ENCODE measurements around the gene SIX3.

Gene SIX3

DNA sequence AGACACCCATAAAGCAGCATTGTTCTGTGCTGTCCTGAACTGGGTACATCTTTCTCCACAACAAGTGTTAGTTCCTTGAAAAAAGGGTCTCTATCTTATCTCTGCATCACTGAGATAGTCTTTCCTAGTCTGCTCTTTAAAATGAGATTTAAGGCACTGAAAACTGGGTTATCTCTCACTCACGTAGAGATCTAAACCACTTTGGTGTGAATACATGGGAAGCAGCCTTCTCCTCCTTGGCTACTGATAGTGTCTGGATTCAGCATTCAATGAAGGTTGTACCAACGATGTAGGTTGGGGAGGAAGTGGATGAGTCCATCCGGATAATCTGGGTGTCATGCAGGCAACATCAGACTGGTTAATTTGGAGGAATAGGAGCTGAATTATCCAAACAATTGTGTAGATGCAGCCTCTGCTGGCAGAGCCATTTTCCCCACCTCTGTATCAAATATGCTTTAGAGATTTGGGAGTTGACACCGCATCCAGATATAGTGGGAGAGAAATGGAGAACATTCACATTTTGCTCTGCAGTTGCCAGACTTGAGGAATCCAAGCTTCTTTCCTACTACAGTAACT is 15.9 kb upstream of the SIX3 start:
- H3K4me3 ChIP-seq: no peak overlapping the region
- in situ Hi-C loops (cut with MboI; ENCODE audit: low sequenced_read_pairs): no loop called here
- no peaks in the 10 kb centered on the region for H3K27me3 ChIP-seq (ENCODE audit: low read depth)
- peaks cover 19% of the 10 kb centered on the region for H3K4me1 ChIP-seq
- no peaks in the 10 kb centered on the region for H3K9me3 ChIP-seq
- no peaks in the 10 kb centered on the region; the same call in 1 of the 2 replicates for H3K36me3 ChIP-seq (replicated peaks)
- DNase-seq (ENCODE audit: low spot score in 2 of 2): no peak

DNA sequence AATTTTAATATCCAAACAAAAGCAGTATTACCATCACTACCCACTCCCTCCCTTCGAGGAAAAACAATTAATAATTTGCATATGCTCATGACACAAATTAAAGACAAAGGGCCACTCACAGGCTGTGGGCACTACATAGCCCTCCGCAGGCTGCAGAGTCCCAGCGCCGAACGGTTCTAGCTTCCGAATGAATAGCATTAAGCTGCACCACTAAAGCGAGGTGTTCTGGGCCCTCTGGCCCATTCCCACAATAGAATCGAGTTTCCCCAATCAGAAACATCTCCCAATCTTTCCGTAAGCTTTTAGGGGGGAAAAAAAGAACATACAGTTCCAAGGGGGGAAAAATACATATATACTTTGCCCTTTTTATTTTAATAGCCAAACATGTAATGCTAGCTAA is 14.5 kb upstream of the SIX3 start:
- H3K4me1 ChIP-seq: peaks cover 19% of the 10 kb centered on the region
- in situ Hi-C loops (cut with MboI; ENCODE audit: low sequenced_read_pairs): no loop called here
- DNase-seq (ENCODE audit: low spot score in 2 of 2): no peak
- no peaks in the 10 kb centered on the region for H3K27me3 ChIP-seq (ENCODE audit: low read depth)
- H3K4me3 ChIP-seq: no peak overlapping the region
- no peaks in the 10 kb centered on the region for H3K9me3 ChIP-seq
- H3K36me3 ChIP-seq (replicated peaks): no peaks in the 10 kb centered on the region; the same call in 1 of the 2 replicates

DNA sequence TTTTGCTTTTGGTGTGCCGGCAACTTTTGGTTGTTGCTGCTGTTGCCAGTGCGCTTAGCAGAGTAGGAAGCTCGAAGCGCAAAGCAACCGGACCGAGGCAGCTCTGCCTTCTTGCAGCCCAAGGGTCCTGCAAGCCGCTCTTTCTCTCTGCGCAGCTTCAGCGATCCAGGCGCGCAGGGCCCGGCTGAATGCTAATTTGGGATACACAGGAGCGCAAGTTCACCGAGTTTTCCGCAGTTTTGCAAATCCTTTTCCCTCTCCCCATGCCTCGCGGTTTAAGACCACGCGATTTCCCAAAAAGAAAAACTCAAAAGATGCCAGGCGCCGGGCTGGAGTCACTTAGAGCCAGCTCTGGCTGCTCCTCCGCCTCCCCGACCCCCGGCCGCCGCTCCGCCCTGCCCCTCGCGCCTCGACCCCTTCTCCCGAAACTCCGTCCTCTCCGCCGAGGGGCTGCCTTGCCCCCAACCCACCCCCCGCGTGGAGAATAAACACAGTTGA is 13.5 kb upstream of the SIX3 start:
- Histone ChIP-seq H3K27me3 (ENCODE audit: low read depth) (no peaks in the 10 kb centered on the region), H3K9me3 (no peaks in the 10 kb centered on the region), H3K36me3 (replicated peaks) (no peaks in the 10 kb centered on the region; the same call in 1 of the 2 replicates), H3K4me1 (peaks cover 19% of the 10 kb centered on the region), H3K4me3 (no peak overlapping the region)
- DNase-seq (ENCODE audit: low spot score in 2 of 2): no peak
- in situ Hi-C loops (cut with MboI; ENCODE audit: low sequenced_read_pairs): no loop called here

DNA sequence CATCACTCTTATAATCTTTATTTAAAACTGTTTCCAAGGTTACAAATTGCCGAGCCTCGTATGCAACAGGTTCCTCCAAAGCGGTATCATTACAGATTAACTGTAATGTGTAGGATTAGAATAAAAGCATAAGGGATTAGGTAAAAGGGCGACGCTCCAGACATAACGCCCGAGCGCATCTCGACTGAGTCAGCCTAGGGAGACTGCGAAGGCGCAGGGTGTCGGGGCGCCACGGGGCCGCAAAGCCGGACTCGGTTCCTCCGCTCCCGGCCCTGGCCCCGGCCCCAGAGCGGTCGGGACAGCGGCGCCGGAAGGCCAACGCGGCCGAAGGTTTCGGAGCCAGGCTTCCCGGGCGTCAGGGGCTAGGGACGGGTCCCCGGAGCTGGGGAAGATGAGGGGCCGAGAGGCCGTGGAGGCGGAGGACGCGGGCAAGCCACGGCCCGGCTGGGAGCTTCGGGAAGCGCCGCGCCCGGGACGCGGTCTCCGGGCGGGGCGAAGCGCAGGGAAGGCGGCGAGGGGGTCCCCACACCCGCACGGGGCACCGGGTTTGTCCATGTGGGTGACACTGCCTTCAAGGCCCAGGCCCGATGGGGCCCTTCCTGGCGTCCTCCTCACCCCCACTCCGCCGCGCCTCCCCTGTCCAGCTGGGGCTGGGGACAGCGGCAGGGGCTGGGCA is 12.9 kb upstream of the SIX3 start:
- Histone ChIP-seq H3K4me1 (peaks cover 19% of the 10 kb centered on the region), H3K9me3 (no peaks in the 10 kb centered on the region), H3K36me3 (replicated peaks) (no peaks in the 10 kb centered on the region; the same call in 1 of the 2 replicates), H3K4me3 (no peak overlapping the region), H3K27me3 (ENCODE audit: low read depth) (no peaks in the 10 kb centered on the region)
- in situ Hi-C loops (cut with MboI; ENCODE audit: low sequenced_read_pairs): no loop called here
- DNase-seq (ENCODE audit: low spot score in 2 of 2): no peak

DNA sequence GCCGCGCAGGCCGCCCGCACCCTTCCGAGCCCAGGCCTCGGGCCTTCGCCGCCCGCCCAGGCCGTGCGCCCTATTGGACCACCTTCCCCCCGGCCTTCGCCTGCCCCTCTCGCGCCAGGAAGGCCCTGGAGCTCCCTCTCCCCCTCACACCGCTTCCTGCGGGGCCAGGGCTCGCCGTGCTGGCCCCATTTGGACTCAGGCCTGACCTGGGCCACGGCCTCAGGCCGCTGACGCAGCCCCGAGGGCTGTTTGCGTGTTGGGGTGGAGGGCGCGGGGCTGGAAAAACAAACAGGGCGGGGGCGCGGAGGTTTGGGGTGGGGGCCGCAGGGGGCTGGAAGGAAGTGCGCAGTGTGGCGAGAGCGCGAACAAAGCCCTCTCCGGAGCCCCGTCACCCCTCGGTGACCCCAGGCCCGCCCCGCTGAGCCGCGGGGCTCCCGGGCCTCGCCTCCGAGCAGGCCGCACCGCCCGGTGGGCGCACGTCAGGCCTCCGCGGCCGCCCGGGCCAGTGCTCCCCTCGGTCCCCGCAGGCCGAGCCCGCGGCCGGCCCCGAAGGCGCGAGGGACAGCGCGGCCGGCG is 12.3 kb upstream of the SIX3 start:
- no peaks in the 10 kb centered on the region for H3K27me3 ChIP-seq (ENCODE audit: low read depth)
- peaks cover 19% of the 10 kb centered on the region for H3K4me1 ChIP-seq

DNA sequence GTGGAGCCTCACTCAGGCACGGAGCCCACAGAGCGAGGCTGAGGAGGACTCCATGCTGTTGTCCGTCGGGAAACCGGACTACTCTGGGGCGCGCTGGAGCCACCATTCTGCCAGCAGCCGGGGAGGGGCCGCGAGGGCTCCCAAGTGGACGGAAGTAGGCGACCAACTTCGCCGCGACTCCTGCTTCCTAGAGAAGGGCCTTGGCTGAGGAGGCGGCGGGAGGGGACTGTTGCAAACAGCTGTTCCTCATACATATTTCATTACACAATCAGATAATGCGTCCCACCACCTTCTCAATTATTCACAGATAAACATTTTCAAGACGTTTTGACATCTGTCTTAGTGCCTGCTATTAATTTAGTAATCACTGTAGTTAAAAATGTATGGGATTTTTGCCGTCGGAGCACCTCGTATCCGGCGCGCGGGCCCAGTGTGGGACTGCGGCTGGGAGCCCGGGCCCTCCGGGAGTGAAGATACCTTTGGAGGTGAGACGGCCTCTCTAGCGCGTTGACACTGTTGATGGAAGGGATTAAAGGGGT is 11.7 kb upstream of the SIX3 start:
- in situ Hi-C loops (cut with MboI; ENCODE audit: low sequenced_read_pairs): no loop called here
- no peak for DNase-seq (ENCODE audit: low spot score in 2 of 2)
- Histone ChIP-seq H3K9me3 (no peaks in the 10 kb centered on the region), H3K36me3 (replicated peaks) (no peaks in the 10 kb centered on the region; the same call in 1 of the 2 replicates), H3K4me1 (peaks cover 14% of the 10 kb centered on the region), H3K27me3 (ENCODE audit: low read depth) (no peaks in the 10 kb centered on the region), H3K4me3 (no peak overlapping the region)

More for the DNA sequence above, 12.3 kb upstream of the SIX3 start:
- Histone ChIP-seq H3K9me3 (no peaks in the 10 kb centered on the region), H3K4me3 (no peak overlapping the region), H3K36me3 (replicated peaks) (no peaks in the 10 kb centered on the region; the same call in 1 of the 2 replicates)
- DNase-seq (ENCODE audit: low spot score in 2 of 2): no peak
- in situ Hi-C loops (cut with MboI; ENCODE audit: low sequenced_read_pairs): no loop called here

DNA sequence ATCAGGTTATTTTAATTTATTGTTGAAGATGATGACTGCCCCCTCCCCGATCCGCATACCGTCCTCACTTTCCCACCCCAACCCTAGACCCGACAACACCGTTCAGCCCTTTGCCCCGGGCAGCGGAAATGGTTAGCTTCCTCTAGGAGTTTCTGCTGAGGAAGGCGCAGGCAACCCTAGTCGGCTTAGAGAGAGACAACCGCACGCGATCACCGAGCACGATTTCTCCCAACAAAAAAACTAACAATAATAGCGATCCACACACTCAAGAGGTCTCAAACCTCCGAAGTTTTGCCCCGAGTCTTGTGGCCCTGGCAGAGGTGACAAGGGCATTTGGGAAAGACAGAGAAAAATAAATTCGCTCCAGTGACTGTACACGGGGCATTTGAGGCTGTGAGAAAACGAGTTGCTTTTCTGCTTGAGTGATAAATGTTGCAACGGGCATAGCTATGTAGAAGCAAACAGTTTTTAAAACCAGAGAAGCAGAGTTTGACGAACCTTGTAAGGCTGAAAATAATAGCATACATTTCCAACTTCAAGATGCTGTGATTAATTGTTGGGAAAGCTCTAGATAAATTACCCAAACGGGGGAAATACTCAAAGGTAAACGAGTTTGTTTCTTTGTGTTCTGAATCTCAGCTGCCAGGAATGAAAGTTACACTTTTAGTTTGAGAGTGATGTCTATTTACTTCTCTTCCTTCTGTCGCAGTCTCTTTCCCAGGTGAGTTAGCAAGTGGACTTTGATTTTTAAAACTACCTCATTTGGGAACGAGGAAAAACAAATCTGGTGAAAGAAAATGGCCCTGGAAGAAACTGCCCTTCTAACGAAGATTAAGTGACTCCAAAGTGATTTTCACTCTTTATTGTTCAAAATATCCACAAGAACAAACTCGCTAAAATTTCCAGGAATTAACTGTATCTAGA is 11.0 kb upstream of the SIX3 start:
- in situ Hi-C loops (cut with MboI; ENCODE audit: low sequenced_read_pairs): no loop called here
- no peaks in the 10 kb centered on the region for H3K27me3 ChIP-seq (ENCODE audit: low read depth)
- DNase-seq (ENCODE audit: low spot score in 2 of 2): no peak
- H3K9me3 ChIP-seq: no peaks in the 10 kb centered on the region
- no peak overlapping the region for H3K4me3 ChIP-seq
- H3K36me3 ChIP-seq (replicated peaks): no peaks in the 10 kb centered on the region; the same call in 1 of the 2 replicates
- H3K4me1 ChIP-seq: peaks cover 9% of the 10 kb centered on the region

DNA sequence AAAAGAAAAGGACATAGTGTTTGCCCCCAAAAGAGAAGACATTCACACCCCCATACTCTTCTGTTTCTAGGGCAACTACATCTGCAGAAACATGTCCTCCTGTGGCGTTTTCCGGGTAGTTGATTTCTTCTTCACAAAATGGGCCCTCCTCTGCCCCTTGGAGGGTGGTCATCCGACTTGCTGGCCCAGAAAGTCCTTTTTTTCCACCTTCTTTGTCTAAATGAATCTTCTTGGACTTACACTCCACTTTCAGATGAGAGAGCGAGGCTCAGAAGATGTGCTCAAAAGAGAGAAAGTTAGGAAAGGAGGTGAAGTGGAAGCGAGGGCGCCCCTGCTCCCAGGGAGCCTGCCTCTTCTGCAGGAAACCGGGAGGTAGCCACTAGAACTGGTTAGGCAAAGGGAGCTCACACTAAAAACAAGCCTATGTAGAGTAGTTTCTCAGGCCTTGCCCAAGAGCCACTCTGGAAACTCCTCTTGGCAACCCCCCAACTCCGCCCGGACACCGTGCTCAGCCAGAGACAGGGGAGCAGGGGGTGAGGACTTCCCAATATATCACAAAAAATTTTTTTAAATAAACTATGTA is 10.2 kb upstream of the SIX3 start:
- no peak for DNase-seq (ENCODE audit: low spot score in 2 of 2)
- Histone ChIP-seq H3K9me3 (no peaks in the 10 kb centered on the region), H3K4me3 (no peak overlapping the region), H3K36me3 (replicated peaks) (no peaks in the 10 kb centered on the region; the same call in 1 of the 2 replicates), H3K27me3 (ENCODE audit: low read depth) (no peaks in the 10 kb centered on the region), H3K4me1 (peaks cover 14% of the 10 kb centered on the region)
- in situ Hi-C loops (cut with MboI; ENCODE audit: low sequenced_read_pairs): no loop called here

DNA sequence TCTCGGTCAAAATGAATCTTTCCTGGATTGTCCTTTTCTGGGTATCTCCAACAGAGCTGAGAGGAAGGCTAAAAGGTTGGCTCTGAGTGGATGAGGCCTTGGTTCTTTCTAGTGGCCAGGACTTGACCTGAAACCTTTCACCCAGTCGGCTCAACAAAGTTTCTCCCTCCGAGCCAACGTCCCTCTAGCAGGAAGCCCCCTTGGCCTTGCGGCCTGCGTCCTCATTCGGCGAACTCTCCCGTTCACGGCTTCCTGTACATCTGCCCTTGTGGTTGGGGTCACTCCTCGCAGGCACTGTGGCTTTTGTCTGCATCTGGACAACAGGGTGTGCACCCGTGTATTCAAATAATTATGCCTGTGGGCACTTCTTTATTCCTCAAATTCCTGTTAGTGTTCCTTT is 9.4 kb upstream of the SIX3 start:
- H3K9me3 ChIP-seq: no peaks in the 10 kb centered on the region
- no peaks in the 10 kb centered on the region; the same call in 1 of the 2 replicates for H3K36me3 ChIP-seq (replicated peaks)
- DNase-seq (ENCODE audit: low spot score in 2 of 2): no peak
- H3K4me1 ChIP-seq: peaks cover 20% of the 10 kb centered on the region
- H3K27me3 ChIP-seq (ENCODE audit: low read depth): no peaks in the 10 kb centered on the region
- no peak overlapping the region for H3K4me3 ChIP-seq
- in situ Hi-C loops (cut with MboI; ENCODE audit: low sequenced_read_pairs): no loop called here

DNA sequence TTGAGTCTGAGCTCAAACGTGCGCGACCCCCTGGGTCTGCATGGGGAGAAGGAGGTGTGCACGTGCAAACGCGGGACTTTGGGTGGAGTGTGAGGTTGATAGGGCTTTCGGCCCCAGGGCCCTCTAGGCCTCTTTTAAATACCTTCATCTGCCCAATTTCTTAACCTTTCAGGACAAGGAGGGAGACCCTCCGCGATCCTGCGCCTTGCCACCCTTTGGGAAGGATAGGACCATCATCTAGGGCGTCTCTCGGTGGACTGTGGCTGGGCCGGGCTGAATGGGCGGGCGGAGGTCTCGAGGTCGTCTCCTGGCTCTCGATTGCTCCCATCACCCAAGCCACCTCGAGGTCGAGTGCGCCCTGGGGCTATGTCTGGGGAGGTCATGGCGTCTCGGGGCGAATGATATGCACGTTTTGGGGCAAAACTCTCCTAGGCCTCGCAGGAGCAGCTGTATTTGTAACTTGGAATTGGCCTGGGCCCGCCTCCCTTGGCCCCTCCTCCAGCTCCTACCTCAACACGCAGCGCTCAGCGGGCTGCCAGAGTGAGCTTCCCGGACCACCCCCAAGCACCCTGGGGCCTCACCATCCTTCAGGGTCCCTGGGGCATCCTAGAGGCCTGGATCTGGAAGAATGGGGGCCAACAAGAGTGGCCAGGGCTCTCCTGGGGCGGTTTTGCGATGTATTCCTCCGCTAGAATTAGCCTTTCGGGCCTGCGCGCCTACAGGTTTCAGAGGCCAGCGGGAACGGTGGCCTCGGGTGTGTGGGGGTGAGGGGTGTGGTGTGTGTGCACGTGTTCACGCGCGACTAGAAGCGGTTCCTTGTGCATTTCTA is 8.7 kb upstream of the SIX3 start:
- in situ Hi-C loops (cut with MboI; ENCODE audit: low sequenced_read_pairs): no loop called here
- H3K4me1 ChIP-seq: peaks cover 17% of the 10 kb centered on the region
- no peak for DNase-seq (ENCODE audit: low spot score in 2 of 2)
- H3K4me3 ChIP-seq: no peak overlapping the region
- H3K9me3 ChIP-seq: no peaks in the 10 kb centered on the region
- H3K27me3 ChIP-seq (ENCODE audit: low read depth): no peaks in the 10 kb centered on the region
- H3K36me3 ChIP-seq (replicated peaks): no peaks in the 10 kb centered on the region; the same call in 1 of the 2 replicates

DNA sequence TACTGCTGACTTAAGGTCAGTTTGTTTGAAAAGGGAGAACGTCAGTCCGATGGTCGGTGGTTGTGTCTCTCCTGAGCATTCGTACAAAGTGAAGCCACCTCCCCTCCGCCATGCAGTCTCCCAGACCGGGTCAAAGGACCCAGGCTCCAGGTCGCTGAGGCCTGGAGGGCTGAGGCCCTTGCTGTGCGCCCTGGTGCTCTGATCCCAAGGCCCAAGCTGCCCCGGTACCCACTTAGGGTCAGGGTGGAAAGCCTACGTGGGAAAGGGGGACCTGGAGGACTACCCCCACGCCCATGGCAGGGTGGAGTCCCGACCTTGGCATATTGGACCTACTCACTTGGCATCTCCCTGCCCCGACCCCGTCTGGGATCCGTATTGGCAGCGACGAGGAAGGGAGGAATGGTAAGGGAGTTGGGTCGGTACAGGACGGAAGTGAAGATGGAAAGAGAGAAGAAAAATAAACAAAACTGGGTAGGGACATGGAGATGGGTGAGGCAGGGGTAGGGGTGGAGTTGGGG is 8.0 kb upstream of the SIX3 start:
- peaks cover 20% of the 10 kb centered on the region for H3K4me1 ChIP-seq
- H3K36me3 ChIP-seq (replicated peaks): no peaks in the 10 kb centered on the region; the same call in 1 of the 2 replicates
- H3K4me3 ChIP-seq: peak overlapping the region; percentile 46
- in situ Hi-C loops (cut with MboI; ENCODE audit: low sequenced_read_pairs): no loop called here
- no peaks in the 10 kb centered on the region for H3K9me3 ChIP-seq
- no peak for DNase-seq (ENCODE audit: low spot score in 2 of 2)
- no peaks in the 10 kb centered on the region for H3K27me3 ChIP-seq (ENCODE audit: low read depth)

Data from HAP-1 (cell line).